Kidney glomerular epithelial cell (primary cell): ENCODE results near the gene PDE4D.

Source experiments
- DNase-seq: peaks from one replicate; lab custom pipeline; 2025; lab: John Stamatoyannopoulos, UW

The PDE4D gene

GRCh38 chr5:59741599-59741998, 151.9 kb downstream of the PDE4D start:
- no peak for DNase-seq

DNA sequence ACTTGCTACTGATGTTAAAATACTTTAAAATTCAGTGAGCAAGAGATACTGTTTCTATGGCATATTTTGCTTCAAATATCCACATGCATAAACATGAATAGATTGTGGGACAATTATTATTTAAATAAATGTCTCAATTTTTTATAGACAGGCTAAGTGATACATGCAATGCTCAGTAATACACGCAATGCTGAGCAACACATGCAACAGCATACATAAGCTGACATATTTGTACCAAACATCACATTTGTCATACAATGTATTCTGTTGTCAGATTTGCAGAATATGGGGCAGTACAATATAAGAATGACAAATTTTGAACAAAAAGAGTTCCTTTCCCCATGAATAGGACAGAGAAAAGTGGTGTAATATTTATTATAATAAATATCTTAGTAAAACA, 155.5 kb downstream of the PDE4D start:
- no peak for DNase-seq

DNA sequence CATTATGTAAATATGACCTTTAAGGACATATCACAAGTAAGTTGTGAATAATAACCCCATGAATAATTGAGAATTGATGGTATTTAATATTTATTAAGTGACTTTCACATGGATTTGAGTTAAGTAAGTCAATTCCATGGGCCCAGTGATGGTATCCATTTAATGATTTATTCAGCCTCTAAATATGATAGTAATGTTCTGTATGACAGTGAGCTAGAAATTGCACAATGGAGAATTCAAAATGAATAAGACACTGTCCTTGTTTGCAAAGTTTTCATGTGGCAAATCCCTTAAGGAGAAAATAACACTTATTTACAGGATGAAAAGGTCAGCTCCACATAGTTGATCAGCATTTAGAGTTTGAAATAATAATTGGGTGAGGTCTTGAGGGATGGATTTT, 160.7 kb downstream of the PDE4D start:
- DNase-seq: no peak

DNA sequence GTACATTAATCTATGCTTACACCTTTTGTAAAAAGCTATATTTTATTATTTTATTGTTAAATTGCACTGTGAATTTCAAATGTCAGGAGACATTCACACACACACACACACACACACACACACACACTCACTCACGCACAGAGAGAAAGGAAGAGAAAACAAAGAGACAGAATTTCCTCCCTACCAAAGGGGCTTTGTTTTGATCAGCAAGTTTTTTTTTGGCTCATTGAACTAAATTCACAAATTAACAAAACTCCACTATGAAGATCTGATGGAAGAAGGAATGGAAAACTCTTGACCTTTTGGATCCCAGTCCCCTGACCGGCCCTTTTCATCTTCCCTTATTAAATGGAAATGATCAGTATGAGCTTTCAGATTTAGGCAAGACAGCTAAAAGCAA, 161.2 kb downstream of the PDE4D start:
- DNase-seq: no peak

DNA sequence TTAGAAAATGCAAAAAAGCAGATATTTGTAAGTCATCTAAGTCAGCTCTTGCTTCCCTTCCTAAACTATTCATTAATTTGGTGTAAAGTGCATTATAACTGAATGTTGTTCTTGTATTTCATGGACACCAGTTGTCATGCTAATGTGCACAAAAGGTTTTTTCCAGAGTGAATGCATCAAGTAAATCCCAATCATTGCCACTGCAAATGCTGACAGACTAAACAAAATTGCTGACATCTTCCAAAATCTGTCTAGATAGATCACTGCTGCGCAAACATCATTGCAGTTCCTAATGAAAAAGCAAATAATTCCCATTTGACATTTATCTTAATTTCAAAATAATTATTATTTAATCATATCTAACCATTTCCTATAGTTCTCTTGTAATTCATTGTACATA, 161.7 kb downstream of the PDE4D start:
- DNase-seq: no peak

DNA sequence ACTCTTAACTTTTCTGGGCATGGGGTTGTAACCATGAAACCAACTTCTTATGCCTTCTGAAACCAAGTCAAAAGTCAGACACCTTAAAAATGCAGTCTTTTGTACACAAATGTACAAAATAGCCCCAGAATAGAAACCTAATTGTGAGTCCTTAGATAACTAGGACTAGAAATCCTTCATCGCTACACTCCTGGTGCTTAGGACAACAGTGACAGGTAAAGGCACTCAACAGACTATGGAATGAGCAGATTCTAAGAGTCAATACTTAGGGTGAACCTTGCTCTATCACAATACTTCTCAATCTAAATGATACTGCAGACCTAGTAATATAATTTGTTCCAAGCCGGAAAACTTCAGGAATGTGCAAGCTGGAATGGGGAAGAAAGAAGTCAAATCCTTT, 163.7 kb downstream of the PDE4D start:
- no peak for DNase-seq

DNA sequence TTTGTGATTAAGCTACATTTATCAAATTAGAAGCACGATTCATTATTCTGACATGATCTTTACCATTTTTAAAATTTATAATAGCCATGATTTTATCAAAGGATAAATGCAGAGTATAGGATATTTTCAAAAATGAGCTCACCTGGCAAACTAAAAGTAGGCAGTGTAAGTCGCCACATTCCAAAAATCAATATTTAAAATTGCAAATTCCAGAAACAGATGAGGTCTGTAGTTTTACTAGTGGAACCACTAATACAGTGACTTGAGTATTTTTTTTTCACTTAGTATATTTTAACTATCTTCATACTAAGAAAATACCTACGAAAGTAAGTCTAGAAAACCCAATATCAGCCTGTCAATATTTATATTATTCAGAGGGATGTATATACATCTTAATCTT, 164.2 kb downstream of the PDE4D start:
- no peak for DNase-seq

DNA sequence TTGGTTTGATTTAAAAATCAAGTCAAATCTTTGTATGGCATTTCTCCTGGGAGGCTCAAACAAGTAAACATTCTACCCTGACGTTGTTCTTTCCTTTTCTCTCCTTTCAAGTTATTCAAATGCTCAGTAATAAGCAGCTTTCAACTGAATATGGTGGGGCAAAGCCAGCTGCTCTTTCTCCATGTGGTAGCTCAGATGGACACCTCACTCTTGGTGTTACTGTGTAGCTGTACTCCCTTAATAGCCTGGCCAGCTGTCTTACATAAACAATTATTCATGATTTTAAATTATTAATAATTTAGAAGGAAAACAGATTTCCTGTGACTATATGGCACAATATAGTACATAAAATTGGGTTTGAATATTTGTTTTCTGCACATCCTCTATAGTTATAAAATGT, 165.2 kb downstream of the PDE4D start:
- DNase-seq: no peak

DNA sequence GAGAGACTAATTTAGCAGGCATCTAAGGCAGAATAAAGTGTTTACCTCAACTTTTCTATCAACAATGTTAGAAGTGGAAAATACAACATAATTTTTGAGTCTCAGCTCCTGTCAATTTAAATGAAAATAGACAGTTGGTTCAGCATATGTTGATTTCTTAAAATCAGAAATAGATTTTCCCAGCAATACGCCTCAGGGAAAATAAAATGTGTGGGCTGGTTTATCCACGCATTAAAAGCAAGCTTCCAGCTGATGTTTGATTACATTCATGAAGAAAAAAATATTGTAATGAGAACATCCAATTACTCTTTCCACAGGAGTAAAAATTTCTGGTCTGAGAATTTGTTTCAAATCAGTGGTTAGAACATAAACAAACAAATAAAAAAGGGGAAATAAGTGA, 166.3 kb downstream of the PDE4D start:
- no peak for DNase-seq

- DNase-seq: peak; percentile 13
These were observed 168.1 kb downstream of the PDE4D start for GRCh38 chr5:59725392-59725767.

DNA sequence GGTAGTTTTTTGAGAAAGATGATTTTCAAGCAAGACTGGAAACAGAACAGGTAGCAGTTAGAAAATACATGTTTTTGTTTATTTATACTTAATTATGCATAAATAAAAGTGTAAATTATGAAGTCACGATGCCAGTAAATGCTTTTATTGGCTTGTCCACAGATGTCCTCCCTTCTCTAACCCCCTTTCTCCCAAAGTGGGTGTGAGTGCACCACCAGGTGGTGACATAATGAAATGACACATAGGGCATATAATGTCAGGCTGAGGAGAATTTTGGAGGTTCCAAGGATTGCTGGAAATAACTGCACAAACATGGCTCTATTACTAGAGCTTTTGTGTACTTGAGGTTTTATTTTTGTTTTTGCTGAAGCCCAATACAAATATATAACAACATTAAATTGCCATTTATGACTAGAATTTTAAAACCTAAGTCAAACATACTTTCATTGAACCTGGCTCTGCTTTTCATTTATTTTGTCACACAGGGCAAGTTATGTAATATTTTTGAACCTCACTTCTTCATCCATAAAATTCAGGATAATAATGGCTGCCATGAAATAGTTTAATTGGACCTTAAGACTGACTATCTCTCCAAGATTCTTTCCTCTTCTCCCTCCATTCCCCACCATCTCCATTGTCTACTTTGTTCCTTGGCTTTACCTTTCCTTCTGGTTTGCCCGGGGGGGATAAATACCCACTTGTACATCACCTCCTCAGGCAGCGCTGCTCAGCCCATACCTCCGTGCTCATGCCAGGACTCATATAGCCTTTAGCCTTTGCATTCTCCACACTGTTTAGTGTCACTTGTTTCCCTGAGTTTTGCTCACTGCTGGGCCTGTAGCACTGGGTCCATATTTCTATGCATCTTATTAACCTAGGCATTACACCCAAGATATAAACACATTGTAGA, 168.8 kb downstream of the PDE4D start:
- peak; percentile 3 for DNase-seq

DNA sequence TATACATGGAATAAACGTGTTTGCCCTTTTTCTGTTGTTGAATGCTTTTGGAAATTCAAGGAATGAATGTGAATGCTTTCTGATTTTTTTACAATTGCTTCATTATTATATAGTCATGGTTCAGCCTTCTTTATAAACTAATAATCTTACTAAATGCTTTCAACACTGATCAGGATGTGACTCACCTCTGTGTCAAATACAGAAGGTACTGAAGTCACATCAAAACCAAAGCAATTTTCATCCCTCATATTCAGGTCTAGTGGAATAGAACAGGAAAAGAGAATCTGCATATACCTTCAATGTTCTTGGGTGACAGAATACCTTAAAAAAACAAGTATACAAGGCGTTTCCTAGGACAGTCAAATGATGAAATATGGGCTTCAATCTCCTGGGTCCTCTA, 170.7 kb downstream of the PDE4D start:
- DNase-seq: peak; percentile 3

- DNase-seq: no peak
These were observed 171.8 kb downstream of the PDE4D start for GRCh38 chr5:59721741-59722140.

- no peak for DNase-seq
These were observed 173.5 kb downstream of the PDE4D start for GRCh38 chr5:59720063-59720462.

- no peak for DNase-seq
These were observed 176.5 kb downstream of the PDE4D start for GRCh38 chr5:59716966-59717500.

DNA sequence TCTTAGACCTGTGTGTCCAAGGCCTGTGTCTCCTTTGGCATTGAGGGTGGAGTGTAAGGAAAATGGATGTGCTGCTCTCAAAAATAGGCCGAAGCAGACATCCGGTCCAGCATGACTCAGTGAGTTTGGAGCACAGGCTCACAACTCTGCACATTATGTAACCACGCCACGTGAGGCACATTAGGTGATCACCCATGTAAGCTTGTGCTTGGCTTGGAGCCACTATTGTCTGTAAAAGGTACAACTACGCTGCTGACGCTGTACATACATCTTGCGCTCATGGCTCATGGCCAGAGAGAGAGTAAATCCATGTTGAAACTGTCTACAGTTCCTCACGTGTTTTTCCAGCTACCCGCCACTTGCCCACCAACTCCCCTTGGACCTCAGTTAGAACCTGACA, 177.5 kb downstream of the PDE4D start:
- DNase-seq: no peak

GRCh38 chr5:59715228-59715627, 178.3 kb downstream of the PDE4D start:
- no peak for DNase-seq

GRCh38 chr5:59713498-59713844, 180.1 kb downstream of the PDE4D start:
- no peak for DNase-seq

DNA sequence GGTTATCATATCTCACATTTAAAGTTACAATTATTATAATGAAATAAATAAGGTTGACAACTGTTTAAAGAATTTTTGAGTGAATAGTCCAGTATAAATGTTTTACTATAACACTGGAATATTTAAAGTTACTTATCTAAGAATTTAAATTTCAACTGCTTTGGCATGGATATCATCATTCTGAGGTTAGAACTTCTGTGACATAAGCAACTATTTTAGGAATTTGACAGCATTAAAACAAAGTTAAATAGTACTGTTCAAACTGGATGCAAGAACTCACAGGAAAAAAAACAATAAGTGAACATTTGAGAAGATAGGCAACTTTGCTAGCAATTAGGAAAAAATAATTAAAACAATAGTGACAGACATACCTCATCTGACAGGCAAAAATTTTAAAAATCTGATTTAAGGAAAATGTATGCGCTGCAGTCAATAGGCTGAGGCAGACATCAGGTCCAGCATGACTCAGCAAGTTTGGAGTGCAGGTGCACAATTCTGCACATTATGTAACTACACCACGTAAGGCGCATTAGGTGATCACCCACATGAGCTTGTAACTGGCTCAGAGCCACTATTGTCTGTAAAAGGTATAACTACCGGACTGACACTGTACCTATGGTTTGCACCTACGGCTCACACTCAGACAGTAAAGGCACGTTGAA, 180.6 kb downstream of the PDE4D start:
- no peak for DNase-seq

GRCh38 chr5:59711310-59711709, 182.2 kb downstream of the PDE4D start:
- no peak for DNase-seq

GRCh38 chr5:59709846-59710245, 183.7 kb downstream of the PDE4D start:
- peak; percentile 14 for DNase-seq

- DNase-seq: no peak
These were observed 184.1 kb downstream of the PDE4D start for GRCh38 chr5:59709346-59709821.

GRCh38 chr5:59704936-59705335, 188.6 kb downstream of the PDE4D start:
- no peak for DNase-seq
